Natural killer cell treated with Interleukin-12 subunit alpha and Interleukin-12 subunit beta and Interleukin-15 and Interleukin-18, amount 100 ng/mL, for 72 hours (primary cell): ENCODE measurements around the gene ROR1. TPM values are rescaled to one million over a fixed set of nuclear protein-coding genes. Genes with fewer than 3 reads are reported as not detected.

Experiments used
- ATAC-seq, 2 donors: fragments of 150-1000 bp; cut with Tn5 transposase in 1 of 2; sonication (Bioruptor Pico), chemical (Tn5 transposase) in 1 of 2; 2 replicates each; pipeline ENCODE4 v1.10.0; 2021
- DNase-seq: peaks from one replicate; pipeline ENCODE4 v3.0.0; 2022; ENCODE audit warnings: low spot score
- H3K27ac Mint-ChIP-seq, 2 donors: 1 replicate in 1 of 2; 2 replicates in 1 of 2; pipeline ENCODE4 v1.8.0; 2022; ENCODE audit warnings: mixed read lengths in 2 of 2, mild to moderate bottlenecking in 1 of 2, moderate library complexity in 1 of 2
- H3K27me3 Mint-ChIP-seq, 2 donors: 1 replicate in 1 of 2; 2 replicates in 1 of 2; pipeline ENCODE4 v1.8.0; 2022; ENCODE audit warnings: mixed read lengths in 2 of 2
- H3K36me3 Mint-ChIP-seq: one replicate; pipeline ENCODE4 v1.8.0; 2022; ENCODE audit warnings: mixed read lengths
- H3K4me1 Mint-ChIP-seq, 2 donors: 1 replicate in 1 of 2; 2 replicates in 1 of 2; pipeline ENCODE4 v1.8.0; 2022; ENCODE audit warnings: low read depth in 2 of 2, mixed read lengths in 2 of 2, mild to moderate bottlenecking in 1 of 2
- H3K4me3 Mint-ChIP-seq: one replicate; pipeline ENCODE4 v1.8.0; 2022; ENCODE audit warnings: mixed read lengths
- H3K9me3 Mint-ChIP-seq: 2 replicates; pipeline ENCODE4 v1.8.0; 2022; ENCODE audit warnings: mixed read lengths
- total RNA-seq, 2 donors: library from RNA; stranded (reverse); gene quantifications; one replicate each; pipeline ENCODE4 v1.2.3, GENCODE V29; 2022

Gene ROR1
- total RNA-seq, 2 donors from 2014 or later = 0.38 TPM; not detected in 1

GRCh38 chr1:63747445-63747844, 26.4 kb upstream of the ROR1 start:
- H3K4me3 Mint-ChIP-seq = no peak overlapping the region
- H3K9me3 Mint-ChIP-seq = no peaks in the 10 kb centered on the region
- DNase-seq (no peak), ATAC-seq (no peak)
- no peak overlapping the region for H3K27ac Mint-ChIP-seq
- H3K36me3 Mint-ChIP-seq = no peaks in the 10 kb centered on the region
- peaks cover 8 to 24% of the 10 kb centered on the region in 2 donors for H3K4me1 Mint-ChIP-seq
- H3K27me3 Mint-ChIP-seq = peaks cover 0 to 6% of the 10 kb centered on the region in 2 donors

DNA sequence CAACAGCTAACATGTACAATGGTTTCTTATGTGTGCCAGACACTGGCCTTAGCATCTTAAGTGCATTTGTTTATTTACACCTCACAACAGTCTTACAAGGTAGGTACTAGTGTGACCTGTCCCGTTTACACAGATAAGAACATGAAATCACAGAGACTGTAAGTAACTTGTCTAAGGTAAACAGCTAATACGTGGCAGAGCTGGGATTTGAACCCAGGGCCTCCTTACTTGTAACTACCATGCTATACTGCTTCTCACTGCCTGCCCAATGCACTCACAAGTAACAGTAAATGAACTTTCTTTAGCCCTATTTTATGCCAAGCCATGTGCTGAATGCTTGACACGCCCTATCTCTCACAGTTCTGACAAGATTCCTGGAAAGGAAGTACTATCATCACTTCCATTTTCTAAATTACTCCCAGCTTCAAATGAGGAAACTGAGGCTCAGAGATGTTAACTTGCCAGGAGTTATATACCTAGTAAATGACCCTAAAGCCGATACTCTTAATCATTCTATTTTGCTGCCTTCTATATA, 25.7 kb upstream of the ROR1 start:
- no peak overlapping the region for H3K27ac Mint-ChIP-seq
- no peak for ATAC-seq
- peaks cover under 1 to 18% of the 10 kb centered on the region in 2 donors for H3K4me1 Mint-ChIP-seq
- no peak for DNase-seq
- H3K27me3 Mint-ChIP-seq = peaks cover 0 to 11% of the 10 kb centered on the region in 2 donors
- no peaks in the 10 kb centered on the region for H3K36me3 Mint-ChIP-seq
- H3K4me3 Mint-ChIP-seq = no peak overlapping the region
- H3K9me3 Mint-ChIP-seq = no peaks in the 10 kb centered on the region

DNA sequence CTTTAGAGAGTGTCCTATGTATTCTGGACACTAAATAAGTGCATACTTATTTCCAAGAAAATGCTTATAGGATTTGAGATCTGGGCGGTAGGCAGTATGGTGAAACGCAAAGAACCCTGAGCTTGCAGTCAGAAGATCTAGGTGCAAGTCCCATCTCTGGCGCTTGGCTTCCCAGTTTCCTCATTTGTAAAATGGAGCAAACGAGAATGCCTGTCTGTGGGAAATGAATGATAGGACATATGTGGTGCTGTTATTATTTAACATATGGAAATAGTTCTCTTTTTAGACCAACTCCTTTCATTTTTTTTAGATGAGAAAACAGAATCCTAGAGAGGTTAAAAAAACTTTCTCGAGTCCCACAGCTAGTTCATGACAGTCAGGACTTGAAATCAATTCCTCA, 25.2 kb upstream of the ROR1 start:
- Mint-ChIP-seq H3K9me3 (no peaks in the 10 kb centered on the region), H3K36me3 (no peaks in the 10 kb centered on the region), H3K27ac (no peak overlapping the region), H3K27me3 (peaks cover 0 to 11% of the 10 kb centered on the region in 2 donors), H3K4me1 (peaks cover 0 to 14% of the 10 kb centered on the region in 2 donors), H3K4me3 (no peak overlapping the region)
- no peak for ATAC-seq
- no peak for DNase-seq

- Mint-ChIP-seq H3K27ac (no peak overlapping the region), H3K9me3 (no peaks in the 10 kb centered on the region), H3K4me3 (no peak overlapping the region), H3K36me3 (no peaks in the 10 kb centered on the region), H3K27me3 (peaks cover 0 to 11% of the 10 kb centered on the region in 2 donors), H3K4me1 (peaks cover 0 to 5% of the 10 kb centered on the region in 2 donors)
- DNase-seq (no peak), ATAC-seq (no peak)
Measured at GRCh38 chr1:63750721-63751120, 23.1 kb upstream of the ROR1 start.

GRCh38 chr1:63752176-63752575, 21.6 kb upstream of the ROR1 start:
- DNase-seq (no peak), ATAC-seq (no peak)
- Mint-ChIP-seq H3K4me1 (no peaks in the 10 kb centered on the region), H3K36me3 (no peaks in the 10 kb centered on the region), H3K27me3 (peaks cover 0 to 11% of the 10 kb centered on the region in 2 donors), H3K4me3 (no peak overlapping the region), H3K9me3 (no peaks in the 10 kb centered on the region), H3K27ac (no peak overlapping the region)

DNA sequence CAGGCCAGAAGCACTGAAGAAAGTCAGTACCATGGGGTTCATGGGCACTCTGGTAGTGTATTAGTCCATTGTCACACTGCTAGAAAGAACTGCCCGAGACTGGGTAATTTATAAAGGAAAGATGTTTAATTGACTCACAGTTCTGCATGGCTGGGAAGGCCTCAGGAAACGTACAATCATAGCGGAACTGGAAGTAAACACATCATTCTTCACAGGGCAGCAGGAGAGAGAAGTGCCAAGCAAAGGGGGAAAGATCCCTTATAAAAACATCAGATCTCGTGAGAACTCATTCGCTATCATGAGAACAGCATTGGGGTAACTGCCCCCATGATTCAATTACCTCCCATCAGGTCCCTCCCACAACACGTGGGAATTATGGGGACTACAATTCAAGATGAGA, 20.2 kb upstream of the ROR1 start:
- DNase-seq = no peak
- Mint-ChIP-seq H3K4me1 (no peaks in the 10 kb centered on the region), H3K36me3 (no peaks in the 10 kb centered on the region), H3K27ac (no peak overlapping the region), H3K27me3 (peaks cover 2 to 23% of the 10 kb centered on the region in 2 donors), H3K4me3 (no peak overlapping the region), H3K9me3 (no peaks in the 10 kb centered on the region)
- ATAC-seq = no peak

GRCh38 chr1:63756839-63757238, 17.0 kb upstream of the ROR1 start:
- H3K36me3 Mint-ChIP-seq = no peaks in the 10 kb centered on the region
- no peaks in the 10 kb centered on the region for H3K4me1 Mint-ChIP-seq
- ATAC-seq (no peak), DNase-seq (no peak)
- H3K9me3 Mint-ChIP-seq = no peaks in the 10 kb centered on the region
- H3K27ac Mint-ChIP-seq = no peak overlapping the region
- H3K4me3 Mint-ChIP-seq = no peak overlapping the region
- H3K27me3 Mint-ChIP-seq = peaks cover 5 to 17% of the 10 kb centered on the region in 2 donors

GRCh38 chr1:63757334-63757733, 16.5 kb upstream of the ROR1 start:
- H3K4me3 Mint-ChIP-seq = no peak overlapping the region
- H3K27ac Mint-ChIP-seq = no peak overlapping the region
- no peak for ATAC-seq
- H3K4me1 Mint-ChIP-seq = no peaks in the 10 kb centered on the region
- no peaks in the 10 kb centered on the region for H3K9me3 Mint-ChIP-seq
- H3K27me3 Mint-ChIP-seq = peaks cover 6 to 17% of the 10 kb centered on the region in 2 donors
- H3K36me3 Mint-ChIP-seq = no peaks in the 10 kb centered on the region
- no peak for DNase-seq

DNA sequence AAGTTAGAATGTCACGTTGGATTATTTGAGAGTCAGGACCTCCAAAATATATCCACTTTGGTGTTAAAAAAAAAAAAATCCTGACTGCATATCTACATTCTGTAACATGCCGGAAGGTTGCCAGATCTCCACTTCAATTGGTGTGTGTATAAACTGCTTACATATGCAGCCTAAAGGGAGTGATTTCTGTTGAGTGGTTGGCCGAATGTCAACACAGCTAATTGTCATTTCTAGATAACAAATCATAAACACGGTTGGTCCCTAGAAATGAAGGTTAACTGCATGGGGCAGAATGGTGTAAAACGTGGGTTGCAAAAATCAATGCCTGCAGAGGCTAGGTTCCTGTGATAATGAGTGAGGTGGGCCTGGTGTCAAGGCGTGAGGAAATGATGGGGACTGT, 15.0 kb upstream of the ROR1 start:
- no peak overlapping the region for H3K4me3 Mint-ChIP-seq
- no peak overlapping the region for H3K27ac Mint-ChIP-seq
- no peaks in the 10 kb centered on the region for H3K4me1 Mint-ChIP-seq
- H3K36me3 Mint-ChIP-seq = no peaks in the 10 kb centered on the region
- no peak for DNase-seq
- H3K9me3 Mint-ChIP-seq = no peaks in the 10 kb centered on the region
- H3K27me3 Mint-ChIP-seq = peaks cover 7 to 22% of the 10 kb centered on the region in 2 donors
- no peak for ATAC-seq

GRCh38 chr1:63759778-63760177, 14.0 kb upstream of the ROR1 start:
- Mint-ChIP-seq H3K36me3 (no peaks in the 10 kb centered on the region), H3K9me3 (no peaks in the 10 kb centered on the region), H3K27me3 (peaks cover 9 to 32% of the 10 kb centered on the region in 2 donors)

DNA sequence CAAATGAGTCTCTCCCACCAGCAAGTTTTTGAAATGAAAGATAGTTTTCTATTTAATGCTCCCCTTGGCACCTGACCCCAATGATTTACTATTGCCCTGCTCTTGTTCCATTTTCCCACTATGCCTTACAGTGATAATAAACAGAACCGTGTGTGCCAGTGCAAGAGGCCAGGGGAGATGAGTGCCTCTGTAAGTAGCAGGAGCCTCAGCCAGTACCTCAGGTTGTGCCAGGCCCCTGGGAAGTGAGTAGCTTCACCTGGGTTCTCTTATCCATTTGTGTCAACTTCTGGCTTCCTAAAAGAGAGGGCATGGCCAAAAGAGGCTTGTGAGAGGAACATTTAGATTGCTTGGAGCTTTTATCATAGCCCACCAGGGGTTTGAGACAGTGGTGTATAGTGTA, 3.4 kb upstream of the ROR1 start:
- Mint-ChIP-seq H3K27me3 (peaks cover 25 to 30% of the 10 kb centered on the region in 2 donors), H3K9me3 (no peaks in the 10 kb centered on the region), H3K4me1 (peaks cover 6% of the 10 kb centered on the region in 2 donors), H3K4me3 (no peak overlapping the region), H3K27ac (no peak overlapping the region), H3K36me3 (peaks cover 7% of the 10 kb centered on the region)
- no peak for ATAC-seq
- DNase-seq = no peak

More at GRCh38 chr1:63759778-63760177, 14.0 kb upstream of the ROR1 start:
- H3K4me1 Mint-ChIP-seq = no peaks in the 10 kb centered on the region
- no peak overlapping the region for H3K4me3 Mint-ChIP-seq
- DNase-seq (no peak), ATAC-seq (no peak)
- H3K27ac Mint-ChIP-seq = no peak overlapping the region

DNA sequence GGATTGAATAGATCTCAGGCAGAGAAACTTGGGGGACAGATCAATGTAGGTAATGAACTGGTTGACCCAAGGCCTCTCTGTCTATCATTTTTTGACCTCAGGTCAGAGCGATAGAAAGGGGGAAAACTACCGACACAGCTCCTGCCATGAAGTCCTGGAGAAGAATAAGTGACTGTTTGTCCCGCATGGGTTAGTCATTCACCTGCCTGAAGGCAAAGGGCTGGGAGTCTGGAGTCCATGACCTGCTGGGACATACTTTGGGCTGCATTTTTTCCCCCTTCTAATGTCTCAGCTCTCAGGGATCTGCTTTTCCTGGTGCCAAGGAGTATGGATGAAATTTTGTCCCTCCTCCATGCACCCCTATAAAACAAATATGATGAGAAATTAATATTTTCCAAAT, 1.6 kb upstream of the ROR1 start:
- peaks cover 6% of the 10 kb centered on the region in 2 donors for H3K4me1 Mint-ChIP-seq
- H3K36me3 Mint-ChIP-seq = peaks cover 7% of the 10 kb centered on the region
- no peak for ATAC-seq
- no peak overlapping the region for H3K4me3 Mint-ChIP-seq
- H3K27ac Mint-ChIP-seq = no peak overlapping the region
- no peak for DNase-seq
- no peaks in the 10 kb centered on the region for H3K9me3 Mint-ChIP-seq
- peaks cover 38 to 41% of the 10 kb centered on the region in 2 donors for H3K27me3 Mint-ChIP-seq

DNA sequence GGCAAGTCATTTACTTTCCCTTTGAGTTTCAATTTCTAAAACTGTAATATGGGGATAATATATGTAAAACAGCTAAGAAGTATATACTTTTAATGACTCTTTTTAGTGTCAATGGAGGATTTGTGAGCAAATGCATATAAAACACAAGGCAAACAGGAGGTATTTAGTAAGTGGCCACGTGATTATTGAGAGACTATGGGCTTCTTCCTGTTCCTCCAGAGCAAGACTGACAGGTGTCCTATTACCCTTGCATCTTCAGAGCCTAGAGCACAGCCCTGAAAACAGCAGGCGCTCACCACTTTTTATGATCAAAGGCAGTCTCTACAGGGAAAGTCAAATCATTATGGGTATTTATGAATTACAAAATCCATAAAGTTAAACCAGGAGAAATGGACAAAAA, 941 bp upstream of the ROR1 start:
- ATAC-seq (no peak), DNase-seq (no peak)
- Mint-ChIP-seq H3K36me3 (peaks cover 7% of the 10 kb centered on the region), H3K27me3 (peaks cover 44 to 47% of the 10 kb centered on the region in 2 donors), H3K9me3 (no peaks in the 10 kb centered on the region), H3K4me3 (peak overlapping the region; percentile 54), H3K27ac (no peak overlapping the region), H3K4me1 (peaks cover 6% of the 10 kb centered on the region in 2 donors)

DNA sequence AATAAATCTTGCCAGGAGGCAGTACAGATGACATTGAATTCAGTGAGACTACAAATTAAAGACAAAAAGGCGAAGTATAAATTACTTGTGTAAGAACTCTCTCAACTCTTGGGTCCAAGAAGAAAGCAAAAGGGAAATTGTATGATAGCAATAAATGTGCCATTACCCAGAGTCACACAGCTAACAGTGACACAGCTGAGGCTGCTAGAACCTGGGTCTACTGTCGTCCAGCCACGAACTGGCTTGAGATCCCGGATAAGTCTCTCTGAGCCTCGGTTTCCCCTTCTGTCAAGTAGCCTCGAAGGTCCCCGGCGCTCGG, 362 bp upstream of the ROR1 start:
- Mint-ChIP-seq H3K27ac (no peak overlapping the region), H3K27me3 (peaks cover 45 to 47% of the 10 kb centered on the region in 2 donors), H3K4me1 (peaks cover 6% of the 10 kb centered on the region in 2 donors), H3K9me3 (no peaks in the 10 kb centered on the region), H3K36me3 (peaks cover 7% of the 10 kb centered on the region), H3K4me3 (peak overlapping the region; percentile 57)
- no peak for DNase-seq
- no peak for ATAC-seq
